ENCODE data around the gene DERL3.

The DERL3 gene

DNA sequence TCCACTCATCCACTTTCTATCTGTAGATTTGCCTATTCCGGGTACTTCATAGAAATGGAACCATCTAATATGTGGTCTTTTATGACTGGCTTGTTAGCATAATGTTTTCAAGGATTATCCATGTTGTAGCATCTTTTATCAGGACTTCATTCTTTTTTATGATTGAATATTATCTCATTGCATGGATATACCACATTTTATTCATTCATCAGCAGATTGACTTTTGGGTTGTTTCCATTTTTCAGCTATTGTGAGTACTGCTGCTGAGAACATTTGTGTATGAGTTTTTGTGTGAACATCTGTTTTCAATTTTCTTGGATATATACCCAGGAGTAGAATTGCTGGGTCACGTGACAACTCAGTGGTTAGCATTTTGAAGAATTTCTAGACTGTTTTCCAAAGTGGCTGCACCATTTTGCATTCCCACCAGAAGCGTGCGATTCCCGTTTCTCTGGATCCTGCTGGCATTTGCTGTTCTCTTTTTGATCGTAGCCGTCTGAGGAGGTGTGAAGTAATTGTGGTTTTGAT is 8.9 kb downstream of the DERL3 start:
- no peak for DNase-seq

DNA sequence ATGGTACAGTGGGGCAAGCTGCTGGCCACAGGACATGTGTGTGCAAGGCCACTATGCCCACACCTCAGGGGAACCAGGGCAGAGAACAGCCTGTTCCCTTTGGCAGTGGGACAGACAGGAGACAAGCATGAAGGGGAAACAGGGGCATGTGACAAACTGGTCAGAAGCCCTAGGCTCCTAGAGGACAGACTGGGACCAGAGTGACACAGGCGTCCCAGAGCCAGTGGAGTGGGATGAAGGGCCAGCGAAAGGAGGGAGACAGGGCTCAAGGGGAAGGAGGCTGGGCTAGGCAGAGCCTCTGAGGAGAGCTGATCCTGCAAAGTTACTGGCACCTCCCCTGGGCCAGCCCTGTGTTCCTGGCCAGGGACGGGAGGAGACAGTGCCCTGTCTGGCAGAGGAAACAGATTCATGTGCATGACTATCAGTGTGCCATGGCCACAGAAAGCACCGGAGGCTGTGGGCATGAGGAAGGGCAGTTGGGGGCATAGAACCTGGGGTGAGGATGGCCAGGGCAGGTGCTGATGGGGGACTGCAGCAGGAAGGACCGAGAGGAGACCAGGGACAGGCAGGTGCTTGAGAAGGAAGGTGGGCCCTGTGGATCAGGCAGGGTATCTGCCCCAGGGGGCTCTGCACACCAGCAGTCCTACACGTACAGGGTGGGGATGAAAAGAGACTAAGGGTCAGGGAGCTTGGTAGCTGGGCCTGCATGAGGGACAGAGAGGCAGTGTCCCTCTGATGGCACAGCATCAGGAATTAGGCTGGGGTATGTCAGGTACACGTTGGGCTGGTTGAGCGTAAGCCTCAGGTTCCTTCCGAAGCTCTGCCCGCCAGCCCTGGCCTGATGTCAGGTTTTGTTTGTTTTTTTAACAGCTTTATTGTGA is 9.8 kb downstream of the DERL3 start:
- no peak for DNase-seq

DNA sequence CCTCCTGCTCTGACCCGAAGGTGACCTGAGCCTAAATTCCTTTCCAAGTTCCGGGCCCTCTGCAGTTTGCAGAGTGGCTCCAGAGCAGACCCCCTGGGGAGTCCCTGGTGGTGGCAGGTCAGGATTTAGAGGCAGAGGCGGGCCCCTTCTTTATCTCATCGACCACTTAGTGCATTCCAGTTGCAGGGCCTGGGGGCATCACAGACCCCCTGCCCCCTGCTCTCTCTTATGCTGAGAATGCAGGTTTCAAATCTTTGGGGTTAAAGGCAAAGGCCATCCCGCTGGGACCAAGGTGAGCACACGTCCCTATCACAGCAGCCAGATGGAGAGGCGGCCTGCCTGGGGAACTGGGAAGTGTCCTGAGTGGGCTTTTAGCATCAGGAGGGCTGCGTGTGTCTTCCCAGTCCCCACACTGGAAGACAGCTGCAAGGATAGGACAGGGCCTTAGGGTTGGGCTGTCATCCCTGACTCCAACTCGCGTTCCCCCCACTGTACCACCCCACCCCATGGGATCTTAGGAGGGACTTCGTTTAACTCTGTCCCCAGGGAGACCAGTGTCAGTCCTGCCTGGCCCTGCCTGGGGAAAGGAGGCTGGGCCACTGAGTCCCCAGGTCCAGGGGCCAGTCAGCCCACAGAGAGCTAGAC is 11.3 kb downstream of the DERL3 start:
- no peak for DNase-seq

DNA sequence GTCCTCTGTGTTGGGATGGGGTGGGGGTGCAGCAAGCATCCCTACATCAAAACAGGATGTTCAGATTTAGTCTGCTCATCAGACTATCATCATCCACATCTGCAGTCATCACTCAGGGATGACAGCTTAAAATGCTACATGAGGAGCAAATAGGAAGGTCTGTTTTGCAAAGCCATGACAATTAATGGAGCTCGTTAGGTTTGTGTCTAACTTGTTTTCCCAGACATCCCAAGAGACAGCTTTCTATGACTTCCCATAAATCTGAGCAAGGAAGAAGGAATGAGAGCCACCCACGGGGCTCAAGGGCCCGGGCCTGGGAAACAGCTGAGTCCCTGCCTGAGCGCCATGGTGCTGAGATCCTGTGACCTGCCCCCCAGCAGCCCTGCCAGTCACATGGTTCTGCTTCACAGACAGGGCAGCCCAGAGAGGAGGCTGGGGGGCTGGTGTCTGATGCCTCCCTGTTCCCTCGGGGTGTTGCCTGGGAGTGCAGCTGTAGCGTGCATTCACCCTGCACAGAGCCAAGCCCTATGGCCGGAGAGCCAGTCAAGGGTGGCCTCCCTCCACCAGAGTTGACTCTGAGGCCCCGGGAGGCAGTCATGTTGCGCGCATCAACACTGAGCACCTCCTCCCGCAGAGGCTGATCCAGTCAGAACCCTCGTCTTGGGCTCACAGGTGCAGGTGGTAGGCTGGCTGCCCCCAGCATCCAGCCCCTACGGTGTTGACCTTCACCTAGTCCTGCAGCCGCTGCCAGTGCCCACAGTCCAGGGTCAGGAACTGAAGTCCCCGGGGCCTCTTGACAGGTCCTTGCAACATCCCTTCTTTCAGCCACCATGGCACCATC is 12.1 kb downstream of the DERL3 start:
- DNase-seq, result no peak

DNA sequence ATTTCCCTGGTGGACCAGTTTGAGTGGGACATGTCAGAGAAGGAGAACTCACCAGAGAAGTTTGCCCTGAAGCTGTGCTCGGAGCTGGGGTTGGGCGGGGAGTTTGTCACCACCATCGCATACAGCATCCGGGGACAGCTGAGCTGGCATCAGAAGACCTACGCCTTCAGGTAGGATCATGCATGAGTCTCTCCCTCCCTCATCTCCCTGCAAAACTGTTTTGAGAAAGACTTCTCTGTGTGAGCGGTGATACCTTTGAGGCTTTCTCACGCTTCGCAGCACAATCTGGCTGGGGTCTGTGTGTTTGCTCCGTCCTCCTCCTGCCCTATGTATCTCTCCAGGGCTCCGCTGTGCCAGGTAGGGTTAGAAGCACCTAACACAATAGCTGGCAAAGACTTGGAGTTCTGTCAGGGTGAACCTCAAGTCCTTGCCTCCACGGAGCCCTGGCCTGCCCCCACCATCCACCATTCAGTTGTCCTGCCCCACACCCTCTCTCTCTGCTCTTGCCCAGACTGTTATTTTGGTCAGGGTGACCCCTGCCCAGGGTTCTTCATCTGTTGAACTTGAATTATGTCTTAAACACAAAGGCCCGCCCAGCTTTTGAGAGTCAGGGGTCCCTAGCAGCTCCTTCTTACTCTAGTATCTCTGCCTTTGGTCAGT is 13.4 kb downstream of the DERL3 start:
- DNase-seq, result no peak

DNA sequence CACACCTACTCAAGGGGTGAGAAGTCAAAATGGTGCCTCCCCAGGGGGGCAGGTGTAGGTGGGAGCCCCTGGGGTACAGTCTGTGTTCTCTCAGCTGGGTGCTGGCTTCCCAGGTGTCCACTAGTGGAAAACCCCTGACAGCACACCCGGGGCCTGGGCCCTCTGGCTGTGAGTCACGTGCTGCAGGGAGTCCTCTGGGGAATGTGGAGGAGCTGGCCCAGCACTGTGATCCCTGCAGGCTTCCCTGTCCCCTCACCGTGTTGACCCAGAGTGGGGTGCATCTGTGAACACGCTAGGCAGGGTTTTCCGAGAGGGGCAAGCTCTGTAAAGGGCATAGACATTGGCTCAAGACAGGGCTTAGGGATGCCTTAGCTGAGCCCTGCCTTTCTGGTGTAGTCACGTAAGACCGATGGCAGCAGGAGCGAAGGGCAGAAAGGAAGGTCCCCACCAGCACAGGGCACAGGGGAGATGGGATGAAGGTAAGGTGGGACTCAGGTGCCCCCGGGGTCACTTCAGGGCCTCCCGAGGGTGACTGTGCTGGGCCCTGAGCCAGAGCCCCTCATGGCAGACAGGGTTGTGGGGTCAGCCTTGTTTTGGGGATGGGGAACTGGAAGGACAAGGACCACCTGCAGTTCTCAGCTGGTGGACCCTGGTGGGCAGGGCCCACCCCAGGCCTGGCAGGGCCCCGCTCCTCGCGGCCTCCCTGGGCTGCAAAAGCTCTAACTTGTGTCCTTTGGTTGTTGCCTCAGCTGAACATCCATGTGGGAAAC is 14.1 kb downstream of the DERL3 start:
- DNase-seq, result no peak

DNA sequence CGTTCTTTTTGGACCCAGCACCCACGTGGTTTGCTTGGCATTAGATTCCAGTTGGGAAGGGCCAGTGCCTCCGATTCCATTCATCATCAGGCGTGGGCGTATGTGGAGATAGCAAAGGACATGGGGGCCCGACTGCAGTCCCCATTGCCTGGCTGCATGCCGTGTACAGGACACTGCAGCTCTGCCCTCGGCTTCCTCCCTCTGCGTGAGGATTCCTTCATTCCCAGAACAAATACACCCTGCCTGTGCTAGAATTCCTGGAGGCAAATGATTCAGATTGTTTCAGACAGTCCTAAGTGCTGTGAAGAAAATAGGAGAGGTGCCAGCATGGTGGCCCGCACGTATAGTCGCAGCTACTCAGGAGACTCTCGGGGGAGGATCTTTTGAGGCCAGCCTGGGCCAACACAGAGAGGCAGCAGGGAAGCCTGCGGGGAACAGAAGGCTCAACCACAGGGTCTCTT is 15.4 kb downstream of the DERL3 start:
- DNase-seq, result no peak

DNA sequence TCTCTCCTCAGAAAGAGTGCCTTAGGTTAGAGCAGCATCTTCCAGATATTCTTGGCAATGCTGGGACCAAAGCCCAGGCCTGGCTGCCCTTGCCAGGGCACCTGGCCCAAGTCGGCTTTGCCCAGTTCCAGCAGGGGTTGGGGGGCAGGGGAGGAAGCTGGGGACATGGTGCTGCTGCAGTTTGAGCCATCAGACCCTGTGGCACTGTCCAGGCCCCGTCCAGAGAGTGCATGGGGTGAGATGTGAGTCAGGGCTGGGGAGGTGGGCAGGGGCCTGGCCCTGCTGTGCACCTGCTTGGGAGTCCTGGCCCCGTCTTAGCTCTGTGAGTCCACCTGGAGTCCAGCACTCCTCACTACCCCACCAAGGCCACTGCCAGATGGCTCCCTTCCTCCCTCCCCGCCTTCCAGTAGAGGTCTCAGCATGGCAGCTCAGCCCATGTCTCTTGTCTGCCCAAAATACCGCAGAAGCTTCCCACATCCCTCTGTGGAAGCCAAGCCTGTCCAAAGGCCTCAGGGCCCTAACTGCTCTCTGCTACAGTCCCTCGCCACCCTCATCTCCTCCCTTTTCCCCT is 16.6 kb downstream of the DERL3 start:
- no peak for DNase-seq

DNA sequence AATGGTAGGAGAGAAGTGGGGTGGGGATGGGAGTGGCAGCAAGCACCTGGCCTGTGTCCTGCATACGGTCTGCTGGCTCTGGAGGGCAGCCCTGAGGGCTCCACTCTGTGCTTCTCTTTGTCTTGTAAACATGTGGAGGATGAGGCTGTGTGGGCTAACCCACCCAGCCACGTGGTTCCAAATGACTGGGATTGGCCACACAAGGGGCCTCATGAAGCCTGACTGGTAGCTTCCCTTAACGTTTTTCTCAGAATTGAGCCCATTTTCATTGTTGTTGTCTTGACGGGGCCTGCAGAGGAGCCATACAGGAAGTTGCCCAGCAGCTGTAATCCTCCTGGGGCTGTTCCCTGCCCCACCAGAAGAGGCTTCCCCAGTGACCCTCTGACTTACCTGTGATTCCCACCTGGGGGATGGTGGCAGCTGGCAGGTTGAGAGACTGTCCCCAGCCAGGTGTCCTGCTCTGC is 18.0 kb downstream of the DERL3 start:
- DNase-seq, result no peak

DNA sequence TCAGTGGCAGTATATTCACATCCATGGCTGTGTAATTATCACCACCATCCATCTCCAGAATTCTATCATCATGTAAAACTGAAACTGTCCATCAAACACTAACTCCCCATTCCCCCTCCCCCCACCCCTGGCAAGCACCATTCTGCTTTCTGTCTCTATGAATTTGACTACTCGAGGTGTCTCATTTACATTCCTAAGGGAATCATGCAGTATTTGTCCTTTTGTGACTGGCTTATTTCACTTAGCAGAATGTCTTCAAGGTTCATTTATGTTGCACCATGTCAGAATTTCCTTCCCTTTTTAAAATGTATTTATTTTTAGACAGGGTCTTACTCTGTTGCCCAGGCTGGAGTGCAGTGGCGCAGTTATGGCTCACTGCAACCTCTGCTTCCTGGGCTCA is 20.3 kb downstream of the DERL3 start:
- no peak for DNase-seq

DNA sequence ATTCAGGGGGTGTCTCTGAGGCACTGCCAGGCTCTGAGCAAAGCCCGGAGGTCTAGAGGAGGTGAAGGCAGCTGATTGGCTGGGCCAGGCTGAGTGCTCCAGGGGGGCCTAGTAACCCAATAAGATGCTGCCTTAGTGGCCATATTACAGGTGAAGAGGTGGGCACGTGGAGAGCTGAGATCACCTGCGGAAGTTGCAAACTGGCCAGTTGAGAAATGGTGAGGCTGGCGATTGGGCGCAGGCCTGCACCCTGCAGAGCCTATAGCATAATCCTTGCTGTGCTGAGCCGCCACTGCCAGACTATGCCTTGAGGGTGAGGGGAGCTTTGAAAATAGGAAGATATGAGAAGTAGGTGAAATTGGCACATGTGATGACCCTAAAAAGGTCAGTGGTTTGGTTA is 21.7 kb downstream of the DERL3 start:
- no peak for DNase-seq

DNA sequence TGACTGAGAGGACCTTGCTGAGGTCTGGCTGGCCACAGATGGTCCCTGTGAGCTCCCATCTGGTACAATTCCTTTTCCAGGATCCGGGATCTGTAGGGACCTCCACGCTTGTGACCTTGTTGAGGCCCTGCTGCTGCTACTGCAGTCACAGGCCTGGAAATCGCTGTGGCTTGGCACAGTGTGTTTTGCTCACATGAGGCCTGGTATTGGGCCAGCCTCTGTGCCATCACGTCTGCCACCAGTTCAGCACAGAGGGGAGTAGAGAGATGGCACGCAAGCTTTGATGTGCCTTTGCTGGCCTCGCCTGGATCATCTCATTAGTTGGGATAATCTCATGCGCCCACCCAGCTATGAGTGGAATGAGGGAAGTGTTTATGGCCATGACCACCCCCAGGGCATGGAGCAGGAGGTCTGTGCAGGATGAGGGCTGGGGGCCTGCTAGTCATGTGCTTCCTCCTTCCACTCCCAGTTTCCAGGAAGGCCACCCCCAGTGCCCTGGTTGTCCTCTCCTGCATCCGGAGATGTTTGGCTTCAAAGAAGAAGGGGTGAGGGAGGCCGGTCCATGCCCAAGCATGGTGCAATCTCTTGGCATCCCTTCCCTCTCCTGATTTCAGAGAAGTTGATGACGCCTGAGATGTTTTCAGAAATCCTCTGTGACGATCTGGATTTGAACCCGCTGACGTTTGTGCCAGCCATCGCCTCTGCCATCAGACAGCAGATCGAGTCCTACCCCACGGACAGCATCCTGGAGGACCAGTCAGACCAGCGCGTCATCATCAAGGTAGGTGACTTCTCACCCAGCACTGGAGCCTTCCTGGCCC is 22.4 kb downstream of the DERL3 start:
- DNase-seq, result no peak

DNA sequence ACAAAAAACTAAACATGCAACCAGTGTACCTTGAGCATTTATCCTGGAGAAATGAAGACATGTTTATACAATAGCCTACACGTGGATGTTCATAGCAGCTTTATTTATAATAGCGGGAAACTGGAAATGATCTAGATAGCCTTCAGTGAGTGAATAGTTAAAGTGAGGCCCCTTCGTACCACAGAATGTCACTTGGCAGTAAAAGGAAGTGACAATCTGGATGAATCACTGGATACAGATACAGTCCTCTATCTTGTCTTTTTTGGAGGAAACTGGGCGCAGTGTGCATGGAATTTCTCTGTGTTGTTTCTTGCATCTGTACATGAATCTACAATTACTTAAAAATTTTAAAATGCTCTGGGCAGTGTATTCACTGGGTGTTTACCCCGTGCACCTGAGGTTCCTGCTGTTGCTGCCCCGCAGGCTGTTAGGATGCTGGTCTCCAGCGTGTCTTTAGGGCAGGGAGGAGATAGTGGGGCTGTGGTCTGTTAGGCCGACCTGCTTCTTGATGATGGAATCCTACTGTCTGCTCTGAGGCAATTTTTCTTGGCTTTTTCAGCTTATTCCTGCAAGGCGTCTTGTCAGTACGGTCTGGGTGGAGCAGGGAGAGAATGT is 23.2 kb downstream of the DERL3 start:
- DNase-seq, result no peak

DNA sequence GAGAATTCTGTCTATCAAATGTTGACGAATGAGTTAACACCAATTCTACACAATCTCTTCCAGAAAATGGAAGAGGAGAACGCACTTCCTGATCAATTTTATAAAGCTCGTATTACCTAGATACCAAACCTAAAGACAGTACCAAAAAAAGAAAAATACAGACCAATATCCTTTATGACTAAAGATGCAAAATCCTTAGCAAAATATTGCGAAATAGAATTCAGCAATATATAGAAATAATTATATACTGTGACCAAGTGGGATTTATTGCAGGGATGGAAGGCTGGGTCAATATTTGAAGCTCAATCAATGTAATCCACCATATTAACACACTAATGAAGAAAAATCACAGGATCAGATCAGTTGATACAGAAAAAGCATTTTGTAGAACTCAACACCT is 26.4 kb downstream of the DERL3 start:
- DNase-seq, result no peak

DNA sequence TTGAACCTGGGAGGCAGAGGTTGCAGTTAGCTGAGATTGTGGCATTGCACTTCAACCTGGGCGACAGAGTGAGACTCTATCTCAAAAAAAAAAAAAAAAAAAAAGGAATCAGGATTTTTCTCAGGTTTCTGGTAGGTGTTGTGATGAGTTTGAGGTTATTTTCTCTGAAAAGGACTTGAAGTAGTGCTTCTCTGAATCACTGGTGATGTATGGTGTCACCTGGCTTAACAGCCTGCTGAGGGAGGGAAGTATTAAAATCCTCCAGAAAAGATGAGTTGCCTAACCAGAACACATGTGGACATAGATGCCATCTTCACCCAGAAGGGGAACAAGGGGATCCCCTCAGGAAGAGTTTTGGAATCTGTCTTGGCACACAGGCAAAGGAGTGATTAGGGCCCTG is 32.0 kb downstream of the DERL3 start:
- DNase-seq, result no peak

DNA sequence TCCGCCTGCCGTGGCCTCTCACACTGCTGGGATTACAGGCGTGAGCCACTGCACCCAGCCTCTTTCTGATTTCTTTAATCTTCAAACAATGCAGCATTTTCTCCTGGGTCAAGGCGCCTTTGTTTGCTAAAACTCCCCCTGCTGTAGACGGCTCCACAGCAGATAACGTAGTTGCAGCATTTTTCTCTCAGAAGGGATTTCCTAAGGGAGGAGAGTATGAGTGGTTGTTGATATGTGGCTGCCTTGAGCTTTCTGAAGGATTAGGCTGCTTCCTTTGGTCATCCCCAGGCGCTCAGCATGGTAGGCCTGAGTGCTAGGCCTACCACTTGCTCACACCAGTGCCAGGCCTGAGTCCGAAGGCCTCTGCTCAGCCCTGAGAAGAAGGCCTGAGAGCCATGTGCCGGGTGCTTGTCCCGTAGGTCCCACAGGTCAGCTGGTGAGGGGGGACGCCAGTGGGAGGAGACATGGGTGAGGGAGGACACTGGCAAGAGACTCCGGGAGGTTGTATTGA is 34.0 kb downstream of the DERL3 start:
- DNase-seq, result no peak

DNA sequence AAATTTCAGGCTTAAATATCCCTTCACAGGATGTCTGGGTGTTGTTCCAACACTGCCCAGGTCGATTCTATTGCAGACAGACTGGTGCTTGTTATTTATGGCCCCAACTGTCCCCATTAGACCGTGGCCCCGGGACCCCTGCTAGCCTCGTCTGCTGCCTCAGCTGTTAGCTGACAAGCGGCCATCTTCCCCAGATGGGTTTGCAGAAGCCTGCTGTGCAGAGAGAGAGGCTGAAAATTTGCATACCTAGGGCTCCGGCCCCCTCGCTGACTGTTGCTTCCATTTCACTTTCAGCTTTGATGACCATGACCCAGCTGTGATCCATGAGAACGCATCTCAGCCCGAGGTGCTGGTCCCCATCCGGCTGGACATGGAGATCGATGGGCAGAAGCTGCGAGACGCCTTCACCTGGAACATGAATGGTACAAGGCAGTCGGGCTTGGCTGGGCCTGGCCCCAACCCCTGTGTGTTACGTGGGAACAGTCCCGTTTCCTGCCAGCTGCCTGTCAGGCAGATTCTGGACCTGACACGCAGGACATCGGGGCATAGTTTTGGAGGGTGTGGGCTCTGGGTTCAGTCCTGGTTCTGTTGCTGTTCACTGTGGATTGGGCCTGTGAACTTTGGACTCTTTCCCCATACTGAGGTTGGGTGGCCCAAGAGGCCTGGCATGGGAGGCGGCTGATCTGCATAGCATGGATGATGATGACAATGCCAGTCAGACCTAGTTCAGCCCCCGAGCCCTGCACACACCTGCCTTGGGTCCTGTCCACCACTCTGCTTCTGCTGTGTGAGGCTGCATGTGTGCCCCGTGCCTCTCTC is 35.6 kb downstream of the DERL3 start:
- DNase-seq, result no peak

DNA sequence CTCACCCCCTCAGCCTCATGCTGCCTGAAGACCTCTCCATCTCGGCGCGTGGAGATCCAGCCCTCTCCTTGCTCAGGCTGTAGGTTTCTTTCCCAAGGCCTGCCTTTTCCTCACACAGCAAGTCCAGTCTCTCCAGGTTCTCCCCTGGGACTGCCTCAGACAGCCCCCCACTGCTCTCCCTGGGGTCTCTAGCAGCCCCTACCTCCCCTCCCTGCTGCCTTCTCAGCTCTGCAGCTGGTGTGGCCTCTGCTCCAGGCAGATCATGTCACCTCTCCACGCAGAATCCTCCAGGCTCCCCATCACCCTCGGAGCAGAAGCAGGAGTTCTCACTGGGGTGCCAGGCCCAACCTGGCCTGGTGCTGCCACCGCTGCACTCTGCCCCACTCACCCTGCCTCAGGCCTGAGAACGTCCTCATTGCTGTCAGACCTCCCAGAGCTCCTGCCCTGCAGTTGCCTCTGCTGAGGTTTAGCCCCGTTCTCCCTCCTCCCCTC is 36.9 kb downstream of the DERL3 start:
- DNase-seq, result no peak

Measured in NCI-H748 treated with DMSO at 0.1 percent for 48 hours (cell line).